Adipose tissue (tissue), 3 donors: Measurements from ENCODE around the gene PARVA. TPM values are rescaled to one million over a fixed set of nuclear protein-coding genes. Genes with fewer than 3 reads are reported as not detected.

Experiments used
- H3K27ac ChIP-seq: one replicate; pipeline ENCODE4 v1.5.1; 2013; ENCODE audit warnings: low read depth, low read length
- WGBS, 3 donors: extraction: QIAGEN DNeasy Blood & Tissue Kit; methylation state at CpG; one replicate each; pipeline ENCODE4 v1.1.7; 2013; 5-methylcytosine and 5-hydroxymethylcytosine counted together
- polyA plus RNA-seq, 3 donors: library from polyadenylated mRNA; stranded (reverse); fragments of 200-250 nt; gene quantifications; one replicate each; pipeline ENCODE4 v1.2.3, GENCODE V29; 2013
- donor health status: healthy with polysubstance abuse.
- donor health status: Bipolar disorder and iron deficiency.
- donor health status: healthy.

Gene PARVA
- polyA plus RNA-seq, 3 donors: 20.3 to 81.9 (median 60.5) TPM

DNA sequence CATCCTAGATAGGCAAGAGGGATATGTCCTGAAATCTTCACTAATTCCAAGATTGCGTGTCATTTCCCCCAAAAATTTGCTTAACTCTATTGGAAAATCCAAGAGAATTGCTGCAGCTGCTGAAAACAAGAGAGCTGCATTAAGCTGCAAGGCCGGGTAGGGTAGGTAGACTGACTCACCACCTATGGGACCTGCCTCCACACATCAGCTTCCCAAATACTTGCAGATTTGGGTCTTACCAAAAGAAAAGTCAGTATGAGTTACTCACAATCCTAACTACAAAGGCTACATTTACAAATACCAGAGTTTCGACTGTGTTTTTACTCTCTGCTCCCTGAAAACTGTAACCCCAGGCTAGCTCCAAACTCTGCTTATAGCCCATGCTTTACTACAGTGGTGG lies 154.3 kb downstream of the PARVA start:
- WGBS, 3 donors: 92 to 98% (median 93%) methylated on average over 3 of the region's 3 CpGs

DNA sequence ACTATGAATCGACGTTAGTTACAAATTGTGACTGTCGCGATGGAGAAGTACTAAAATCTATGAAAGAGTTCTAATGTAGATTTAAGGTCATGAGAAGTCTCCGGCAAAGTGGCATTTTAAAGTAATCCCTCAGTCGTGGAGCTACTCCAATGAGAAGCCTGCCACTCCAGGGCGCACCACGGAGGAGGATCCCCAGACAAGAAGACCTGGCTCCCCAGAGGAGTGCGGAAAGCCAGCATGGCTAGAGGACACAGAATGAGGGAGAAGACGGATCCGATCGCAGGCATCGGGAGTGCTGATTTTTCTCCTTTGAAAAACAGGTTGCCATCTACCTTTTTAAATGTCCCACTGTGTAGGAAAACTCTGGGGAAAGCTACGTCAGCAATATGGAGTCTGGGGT lies 155.2 kb downstream of the PARVA start:
- 95 to 98% (median 97%) methylated on average over 14 of the region's 14 CpGs for WGBS, 3 donors
- H3K27ac ChIP-seq: no peak overlapping the region

More for the DNA sequence above, 154.3 kb downstream of the PARVA start:
- no peak overlapping the region for H3K27ac ChIP-seq

DNA sequence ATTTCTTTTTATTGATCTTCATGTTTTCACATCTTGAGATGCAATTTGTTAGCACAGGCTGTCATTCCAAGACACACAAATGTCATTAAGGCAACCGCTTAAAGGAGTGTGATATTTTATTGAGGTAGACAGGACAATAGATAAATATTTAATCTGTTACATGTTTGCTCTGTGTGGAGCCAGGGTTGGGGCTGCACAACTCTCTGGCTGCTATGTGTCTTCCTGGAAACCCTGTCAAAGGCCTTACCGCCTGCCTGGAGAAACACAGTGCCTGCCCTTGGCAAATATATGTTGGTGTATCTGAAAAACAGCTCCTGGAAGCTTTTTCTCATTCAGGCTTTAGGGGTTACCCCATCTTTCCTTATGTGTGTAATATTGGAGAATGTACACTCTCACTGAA lies 157.2 kb downstream of the PARVA start:
- 50 to 89% (median 83%) methylated on average over 2 of the region's 2 CpGs for WGBS, 3 donors
- H3K27ac ChIP-seq: no peak overlapping the region

DNA sequence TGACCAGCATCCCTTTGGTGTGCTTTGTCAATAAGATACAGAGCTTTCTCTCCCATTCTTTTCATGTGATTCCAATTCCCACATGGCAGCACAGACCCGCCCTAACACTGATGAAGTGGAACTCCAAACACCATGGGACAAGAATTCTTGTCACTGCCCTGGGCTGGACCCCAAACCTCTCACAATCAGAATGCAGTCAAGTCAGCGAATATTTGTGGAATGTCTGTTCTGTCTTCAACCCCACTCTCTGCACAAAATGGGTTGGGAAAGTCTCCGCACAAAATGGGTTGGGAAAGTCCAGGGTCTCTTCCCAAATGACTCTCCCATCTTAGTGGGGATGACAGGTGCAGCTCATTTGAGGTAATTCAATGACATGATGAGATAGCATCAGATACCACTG lies 157.9 kb downstream of the PARVA start:
- WGBS, 3 donors: 87 to 97% (median 88%) methylated on average over 3 of the region's 3 CpGs
- no peak overlapping the region for H3K27ac ChIP-seq

DNA sequence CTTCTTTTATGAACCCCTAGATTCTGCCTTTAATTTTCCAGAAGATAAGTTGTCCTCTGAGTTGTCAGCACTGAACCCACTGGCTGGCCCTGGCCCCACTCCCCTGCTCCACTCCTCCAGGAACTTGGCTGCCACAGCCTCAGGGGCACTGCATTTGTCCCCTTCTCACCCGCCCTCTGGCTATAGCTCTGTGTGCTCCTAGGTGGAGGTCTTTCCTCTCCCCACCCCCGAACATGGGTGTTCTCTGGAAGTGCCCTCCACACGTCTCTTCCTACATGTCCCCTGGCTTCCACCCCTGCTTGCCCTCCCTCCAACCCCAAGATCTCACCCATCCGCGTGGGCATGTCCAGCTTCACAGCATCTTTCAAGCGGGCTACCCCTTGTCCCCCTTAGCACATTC lies 159.2 kb downstream of the PARVA start:
- WGBS, 3 donors: 86 to 91% (median 87%) methylated on average over 6 of the region's 6 CpGs
- H3K27ac ChIP-seq: no peak overlapping the region

DNA sequence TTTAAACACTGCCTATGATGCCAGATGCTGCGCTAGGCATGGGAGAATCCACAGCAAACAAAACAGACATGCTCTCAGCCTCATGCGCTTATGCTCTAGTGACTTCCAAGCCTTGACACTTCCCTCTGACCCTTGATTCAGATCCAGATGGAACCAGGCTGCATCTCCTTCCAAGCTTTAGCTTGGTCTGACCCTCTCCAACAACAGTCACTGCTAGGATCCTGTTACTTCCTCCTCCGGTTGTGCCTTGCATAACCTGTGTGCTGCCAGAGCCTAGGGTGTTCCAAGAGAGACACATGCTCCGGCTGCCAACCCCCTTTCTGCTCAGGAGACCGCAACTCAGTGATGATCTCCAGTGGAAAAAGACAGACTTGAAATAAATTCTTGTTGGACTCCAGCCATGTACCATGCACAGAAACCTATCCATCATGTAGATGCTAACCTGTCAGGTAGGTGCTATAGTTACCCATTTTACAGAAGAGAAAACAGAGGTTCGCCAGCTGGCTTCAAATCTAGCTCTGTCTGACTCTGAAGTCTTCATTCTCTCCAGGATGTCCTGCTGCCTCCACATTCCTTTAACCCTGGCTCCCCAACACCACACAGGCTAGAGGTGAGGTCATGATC lies 160.5 kb downstream of the PARVA start:
- WGBS, 3 donors: 60 to 69% (median 64%) methylated on average over 6 of the region's 6 CpGs
- no peak overlapping the region for H3K27ac ChIP-seq

DNA sequence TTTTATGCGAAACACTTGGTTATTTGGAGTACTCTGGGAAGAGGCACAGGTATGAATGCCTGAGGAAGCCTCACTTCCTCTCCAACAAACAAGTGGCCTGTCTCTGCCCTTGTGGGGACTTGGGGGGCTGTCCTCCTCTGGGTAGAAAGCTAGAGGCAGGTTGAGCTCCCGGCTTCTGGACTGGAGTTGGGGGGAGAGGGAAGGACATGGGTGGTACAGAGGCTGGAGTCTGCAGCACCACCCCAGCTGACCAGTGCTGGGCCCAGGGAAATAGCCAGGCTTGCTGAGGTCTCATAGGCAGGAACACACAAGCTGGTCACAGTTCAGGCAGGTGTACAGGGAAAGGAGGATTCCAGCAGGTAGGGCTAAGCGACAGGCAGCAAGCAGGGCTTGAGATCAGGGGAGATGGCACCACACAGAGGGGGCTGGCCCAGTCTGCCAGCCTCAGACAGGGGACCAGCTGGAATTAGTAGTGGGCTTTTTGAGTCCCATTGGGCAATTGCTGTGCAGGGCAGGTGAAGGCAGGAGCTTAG lies 161.6 kb downstream of the PARVA start:
- no peak overlapping the region for H3K27ac ChIP-seq
- 94 to 97% (median 95%) methylated on average over 3 of the region's 3 CpGs for WGBS, 3 donors

DNA sequence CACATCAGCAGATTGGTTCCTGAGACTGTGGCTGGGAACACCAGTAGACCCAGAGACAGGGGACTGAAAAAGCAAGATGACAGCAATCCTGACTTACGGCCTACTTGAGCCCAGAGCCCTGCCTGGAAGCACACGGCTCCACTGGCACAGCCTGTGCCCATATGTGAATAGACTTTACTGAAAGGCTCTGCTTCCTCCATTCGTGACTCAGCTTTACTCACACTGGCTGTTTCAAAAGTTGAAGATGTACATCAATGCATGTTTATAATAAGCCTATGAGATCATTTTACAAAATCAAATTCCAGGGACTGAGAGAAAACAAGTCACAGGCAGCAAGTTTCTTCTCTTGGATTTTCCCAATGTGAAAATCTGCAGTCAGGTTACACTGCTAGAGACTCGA lies 162.2 kb downstream of the PARVA start:
- no peak overlapping the region for H3K27ac ChIP-seq
- WGBS, 3 donors: 64 to 91% (median 78%) methylated on average over 4 of the region's 4 CpGs

DNA sequence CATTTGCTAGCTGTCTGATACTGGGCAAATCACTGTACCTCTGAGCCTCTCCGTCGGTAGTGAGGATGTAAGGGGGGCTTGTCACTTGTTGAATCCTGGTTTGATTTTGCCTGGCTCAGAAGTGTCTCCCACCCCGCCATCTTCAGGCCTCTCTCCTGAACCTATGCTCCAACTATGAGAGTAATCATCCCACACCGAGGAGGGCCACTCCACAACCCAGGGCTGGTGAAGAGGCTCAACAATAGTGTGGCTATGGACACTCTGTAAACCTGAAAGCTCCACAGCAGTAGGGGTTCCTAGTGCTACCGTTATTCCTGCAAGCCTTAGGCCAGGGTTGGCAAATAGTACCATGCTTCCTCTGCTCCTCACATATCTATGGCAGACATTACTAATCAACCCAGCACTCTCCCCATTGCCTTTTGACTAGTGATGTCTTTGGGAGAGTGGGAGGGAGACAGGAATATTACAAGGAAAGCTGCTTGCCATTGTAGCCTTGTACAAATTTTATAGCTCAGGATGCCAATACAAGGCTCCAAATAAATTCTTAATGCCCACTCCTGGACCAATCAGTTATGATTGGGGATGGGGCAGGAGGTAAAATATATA lies 162.8 kb downstream of the PARVA start:
- 81 to 90% (median 83%) methylated on average over 5 of the region's 5 CpGs for WGBS, 3 donors

DNA sequence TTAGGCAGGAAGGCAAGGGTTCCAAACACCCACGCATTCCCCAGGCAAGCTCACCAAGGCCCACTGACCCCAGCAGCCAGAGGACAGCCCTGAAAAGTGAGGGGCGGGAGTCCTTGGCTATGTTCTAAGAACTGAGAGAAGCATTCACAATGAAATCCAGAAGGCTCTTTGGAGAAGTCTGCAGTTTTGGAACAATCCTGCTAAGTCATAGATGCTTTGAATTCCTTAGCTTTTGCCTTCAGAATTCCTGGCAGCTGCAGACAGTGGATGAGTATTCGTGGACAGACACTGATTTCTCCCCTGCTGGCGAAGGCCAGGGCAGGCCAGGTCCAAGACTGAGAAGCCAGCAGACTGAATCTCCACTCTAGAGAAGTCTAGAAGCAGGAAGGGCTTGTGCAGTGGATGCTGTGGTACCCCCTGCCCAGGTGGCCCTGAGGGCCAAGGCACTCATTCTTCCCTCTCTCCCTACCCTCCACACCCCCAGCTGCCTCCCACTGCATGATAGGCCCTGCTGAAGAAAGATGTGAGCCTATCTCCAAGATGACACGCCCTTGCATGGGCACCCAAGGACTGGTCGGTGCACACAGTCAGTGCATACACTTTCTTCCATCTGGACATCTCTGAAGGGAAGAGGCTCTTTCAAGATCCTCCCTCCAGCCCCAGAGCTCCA lies 163.7 kb downstream of the PARVA start:
- H3K27ac ChIP-seq: no peak overlapping the region
- 56 to 77% (median 62%) methylated on average over 6 of the region's 6 CpGs for WGBS, 3 donors

More for the DNA sequence above, 162.8 kb downstream of the PARVA start:
- H3K27ac ChIP-seq: no peak overlapping the region

DNA sequence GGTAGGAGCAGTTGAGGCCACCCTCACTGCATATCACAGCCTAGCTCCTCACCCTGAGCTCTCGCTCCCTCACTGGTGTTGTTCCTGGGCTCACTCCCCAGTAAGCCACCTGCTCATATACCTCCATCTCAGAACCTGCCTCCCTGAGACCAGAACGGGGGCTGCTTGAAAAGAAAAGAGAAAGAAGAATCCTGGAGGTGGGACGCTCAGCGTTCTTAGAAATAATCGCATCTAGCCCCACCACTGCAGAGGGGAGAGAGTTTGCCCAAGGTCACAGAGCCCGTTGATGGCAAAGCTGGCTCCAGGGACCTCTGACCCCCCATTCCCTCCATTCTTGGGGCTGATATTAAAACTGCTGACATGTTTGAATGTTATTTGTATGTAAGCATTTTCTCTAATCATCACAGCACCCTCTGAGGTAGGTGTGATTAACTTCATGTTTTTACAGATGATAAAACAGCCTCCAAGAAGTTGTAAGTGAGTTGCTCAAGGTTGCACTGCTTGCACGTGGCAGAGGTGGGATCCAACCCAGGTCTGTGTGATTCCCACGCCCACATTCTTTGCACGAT lies 164.3 kb downstream of the PARVA start:
- 77 to 91% (median 87%) methylated on average over 9 of the region's 9 CpGs for WGBS, 3 donors
- no peak overlapping the region for H3K27ac ChIP-seq

DNA sequence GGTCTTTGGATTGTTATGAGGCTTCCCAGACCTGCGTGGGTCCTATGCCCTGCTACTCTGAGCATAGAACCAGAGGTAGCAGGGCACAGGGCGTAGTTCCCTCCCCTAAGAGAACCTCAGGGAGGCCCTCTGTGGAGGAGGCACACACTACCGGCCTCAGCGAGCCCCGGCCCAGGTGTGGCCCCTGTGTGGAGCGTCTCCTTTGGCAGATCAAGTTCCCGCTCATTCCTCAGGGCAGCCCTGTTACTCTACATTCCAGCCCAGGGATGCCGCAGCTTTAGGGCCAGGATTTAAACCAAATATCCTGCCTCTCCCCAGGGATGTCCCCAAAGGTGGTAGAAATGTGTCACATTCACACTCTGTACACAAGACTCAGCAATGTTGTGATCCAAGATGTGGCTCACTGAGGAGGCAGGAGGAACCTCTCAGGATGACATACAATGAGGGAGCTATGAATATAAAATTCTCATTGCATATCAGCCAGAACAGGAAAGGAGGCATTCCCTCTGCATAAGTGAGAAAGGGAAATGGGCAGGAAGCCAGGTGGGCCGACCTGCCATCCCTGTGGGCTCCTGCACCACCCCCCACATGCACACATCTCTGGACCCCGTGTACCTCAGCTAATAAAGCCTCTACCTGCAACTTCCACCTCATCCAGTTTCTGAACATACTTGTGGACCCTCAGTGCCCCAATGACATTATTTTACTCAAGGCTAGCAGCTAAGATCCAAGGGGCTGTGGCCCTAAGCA lies 165.0 kb downstream of the PARVA start:
- no peak overlapping the region for H3K27ac ChIP-seq
- WGBS, 3 donors: 62 to 79% (median 68%) methylated on average over 10 of the region's 10 CpGs

DNA sequence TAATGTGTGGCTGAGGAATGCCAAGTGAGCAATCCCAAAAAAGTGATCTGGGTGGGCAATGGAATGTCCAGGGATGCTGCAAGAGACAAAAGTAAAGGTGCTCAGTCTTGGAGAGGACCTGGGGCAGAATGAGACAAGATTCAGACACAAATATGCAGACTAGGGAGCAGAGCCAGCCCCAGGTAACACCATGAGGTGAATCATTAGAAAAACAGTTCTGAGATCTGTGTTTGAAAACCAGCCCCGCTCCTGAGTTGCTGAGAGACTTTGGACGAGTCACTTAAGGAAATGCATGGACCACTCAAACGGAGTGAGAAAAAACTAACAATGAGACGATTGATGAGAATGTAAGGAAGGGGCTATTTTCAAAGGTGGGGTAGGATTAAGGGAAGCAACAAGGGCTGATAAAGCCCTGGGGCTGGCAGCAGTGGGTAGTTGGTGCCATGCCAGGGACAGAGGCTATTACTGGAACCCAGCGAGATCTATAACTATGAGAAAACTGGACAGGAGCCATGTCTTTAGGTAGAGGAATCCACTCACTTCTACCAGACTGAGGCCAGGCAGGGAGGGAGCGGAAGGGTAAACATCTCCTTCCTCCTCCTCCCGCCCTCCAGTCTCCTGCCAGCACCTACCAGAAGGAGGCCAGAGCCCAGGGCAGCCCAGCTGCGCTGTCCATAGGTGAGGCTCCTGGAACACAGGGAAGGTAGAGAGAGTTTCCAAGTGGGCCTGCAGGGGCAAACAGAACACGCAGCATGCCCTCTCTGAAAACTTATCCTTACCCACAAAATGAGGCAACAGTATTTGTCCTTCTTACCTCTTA lies 166.4 kb downstream of the PARVA start:
- no peak overlapping the region for H3K27ac ChIP-seq
- WGBS, 3 donors: 76 to 82% (median 82%) methylated on average over 9 of the region's 9 CpGs

DNA sequence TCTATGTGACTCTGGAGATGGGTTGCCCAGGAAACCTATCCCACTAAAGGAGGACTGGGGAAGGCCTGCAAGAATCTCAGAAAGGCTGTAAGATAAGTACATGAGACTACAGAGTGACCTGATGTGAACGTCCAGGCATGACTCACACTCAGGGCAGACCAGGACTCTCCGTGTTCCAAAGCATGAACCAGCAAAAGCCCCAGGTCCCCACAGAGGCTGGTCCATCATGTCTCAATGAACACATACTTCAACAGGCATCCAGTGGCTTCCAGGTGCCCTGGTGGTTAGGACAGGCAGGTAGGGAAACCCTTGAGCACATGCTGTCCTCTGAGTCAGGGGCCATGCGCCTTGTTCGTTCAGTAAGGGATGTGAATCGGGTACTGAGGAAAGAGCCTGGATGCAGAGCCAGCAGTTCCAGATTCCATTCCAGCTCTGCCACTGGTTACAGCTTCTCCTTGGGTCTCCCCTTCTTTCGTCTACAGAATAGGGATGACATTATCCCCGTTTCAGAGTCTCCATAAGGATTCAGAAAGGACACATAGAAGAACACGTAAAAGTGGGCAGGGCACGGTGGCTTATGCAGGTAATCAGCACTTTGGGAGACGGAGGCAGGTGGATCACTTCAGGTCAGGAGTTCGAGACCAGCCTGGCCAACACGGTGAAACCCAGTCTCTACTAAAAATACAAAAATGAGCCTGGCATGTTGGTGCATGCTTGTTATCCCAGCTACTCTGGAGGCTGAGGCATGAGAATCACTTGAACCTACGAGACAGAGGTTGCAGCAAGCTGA lies 167.8 kb downstream of the PARVA start:
- WGBS, 3 donors: 90 to 96% (median 94%) methylated on average over 13 of the region's 13 CpGs

DNA sequence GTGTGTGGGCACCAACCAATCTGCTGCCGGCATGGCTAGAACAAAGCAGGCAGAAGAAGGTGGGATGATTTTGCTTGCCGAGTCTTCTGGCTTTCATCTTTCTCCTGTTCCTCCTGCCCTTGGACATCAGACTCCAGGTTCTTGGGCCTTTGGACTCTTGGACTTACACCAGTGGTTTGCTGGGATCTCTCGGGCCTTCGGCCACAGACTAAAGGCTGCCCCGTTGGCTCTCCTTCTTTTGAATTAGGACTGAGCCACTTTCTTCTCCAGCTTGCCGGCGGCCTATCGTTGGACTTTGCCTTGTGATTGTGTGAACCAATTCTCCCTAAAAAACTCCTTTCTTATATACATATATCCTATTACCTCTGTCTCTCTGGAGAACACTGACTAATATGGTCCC lies 168.8 kb downstream of the PARVA start:
- WGBS, 3 donors: 89 to 99% (median 94%) methylated on average over 8 of the region's 8 CpGs
- no peak overlapping the region for H3K27ac ChIP-seq

More for the DNA sequence above, 167.8 kb downstream of the PARVA start:
- H3K27ac ChIP-seq: no peak overlapping the region

DNA sequence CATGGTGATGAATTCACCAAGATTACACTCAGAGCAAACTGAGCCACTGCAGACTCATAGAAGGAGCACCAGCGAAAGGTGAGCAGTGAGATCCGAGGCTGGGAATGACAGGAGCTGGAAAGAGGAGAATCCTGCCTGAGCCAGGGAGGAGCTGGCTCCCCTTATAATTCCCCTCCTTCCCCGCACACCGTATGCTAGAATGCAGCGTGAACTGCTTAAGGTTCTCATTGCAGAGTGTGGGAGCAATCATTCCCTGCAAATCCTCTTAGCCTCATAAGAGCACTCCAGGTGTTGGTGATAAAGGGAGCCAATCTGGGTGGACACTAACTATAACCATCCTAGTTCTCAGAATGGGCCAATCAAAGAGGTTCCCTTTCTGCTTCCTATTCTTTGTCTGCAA lies 169.3 kb downstream of the PARVA start:
- H3K27ac ChIP-seq: no peak overlapping the region
- WGBS, 3 donors: 82 to 92% (median 91%) methylated on average over 5 of the region's 5 CpGs
